GM12864 (cell line): ENCODE data around the gene CCL19.

Source experiments
- DNase-seq: peaks from one replicate; pipeline ENCODE4 v3.0.0-alpha.2; 2011; ENCODE audit warnings: low read depth
- H3K4me3 ChIP-seq: 2 replicates; pipeline ENCODE4 v1.5.1; 2011; ENCODE audit warnings: mild to moderate bottlenecking, low read depth, low read length, control low read depth
- TF ChIP-seq, protein P1 (sequence below): IDR thresholded peaks from 2 replicates; pipeline ENCODE4 v1.5.1; 2011; ENCODE audit warnings: low read depth, mild to moderate bottlenecking, moderate library complexity, low read length, control low read depth, inconsistent platforms; ENCODE audit errors: missing control alignments

Gene CCL19

GRCh38 chr9:34693560-34693959 is 2.5 kb upstream of the CCL19 start:
- TF ChIP-seq, protein P1, sequence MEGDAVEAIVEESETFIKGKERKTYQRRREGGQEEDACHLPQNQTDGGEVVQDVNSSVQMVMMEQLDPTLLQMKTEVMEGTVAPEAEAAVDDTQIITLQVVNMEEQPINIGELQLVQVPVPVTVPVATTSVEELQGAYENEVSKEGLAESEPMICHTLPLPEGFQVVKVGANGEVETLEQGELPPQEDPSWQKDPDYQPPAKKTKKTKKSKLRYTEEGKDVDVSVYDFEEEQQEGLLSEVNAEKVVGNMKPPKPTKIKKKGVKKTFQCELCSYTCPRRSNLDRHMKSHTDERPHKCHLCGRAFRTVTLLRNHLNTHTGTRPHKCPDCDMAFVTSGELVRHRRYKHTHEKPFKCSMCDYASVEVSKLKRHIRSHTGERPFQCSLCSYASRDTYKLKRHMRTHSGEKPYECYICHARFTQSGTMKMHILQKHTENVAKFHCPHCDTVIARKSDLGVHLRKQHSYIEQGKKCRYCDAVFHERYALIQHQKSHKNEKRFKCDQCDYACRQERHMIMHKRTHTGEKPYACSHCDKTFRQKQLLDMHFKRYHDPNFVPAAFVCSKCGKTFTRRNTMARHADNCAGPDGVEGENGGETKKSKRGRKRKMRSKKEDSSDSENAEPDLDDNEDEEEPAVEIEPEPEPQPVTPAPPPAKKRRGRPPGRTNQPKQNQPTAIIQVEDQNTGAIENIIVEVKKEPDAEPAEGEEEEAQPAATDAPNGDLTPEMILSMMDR, result no peak
- DNase-seq, result no peak
- H3K4me3 ChIP-seq, result no peak overlapping the region

DNA sequence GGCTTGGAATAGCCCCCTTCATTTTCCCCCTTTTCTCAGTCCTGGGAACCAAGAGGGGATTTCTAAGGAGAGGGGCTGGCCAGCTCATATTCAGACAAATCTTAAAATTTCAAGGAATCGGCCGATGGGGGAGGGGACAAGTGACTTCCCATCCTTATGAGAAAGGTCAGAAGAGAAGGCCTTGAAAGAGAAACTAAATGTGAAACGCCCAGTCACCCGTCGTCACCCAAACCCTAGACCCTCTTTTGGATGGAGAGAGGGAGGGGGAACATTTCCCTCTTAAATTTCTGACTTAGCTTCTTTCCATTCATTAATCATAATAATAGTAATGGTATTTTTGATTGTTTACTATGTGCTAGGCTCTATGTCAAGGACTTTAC is 850 bp upstream of the CCL19 start:
- H3K4me3 ChIP-seq, result no peak overlapping the region
- TF ChIP-seq, protein P1, result no peak
- DNase-seq, result no peak

- DNase-seq, result no peak
- H3K4me3 ChIP-seq, result no peak overlapping the region
- TF ChIP-seq, protein P1, result no peak
Measured at GRCh38 chr9:34689512-34689911, 1.6 kb downstream of the CCL19 start.

- no peak for DNase-seq
- TF ChIP-seq, protein P1, result no peak
- no peak overlapping the region for H3K4me3 ChIP-seq
Measured at GRCh38 chr9:34689116-34689470, 2.0 kb downstream of the CCL19 start.

DNA sequence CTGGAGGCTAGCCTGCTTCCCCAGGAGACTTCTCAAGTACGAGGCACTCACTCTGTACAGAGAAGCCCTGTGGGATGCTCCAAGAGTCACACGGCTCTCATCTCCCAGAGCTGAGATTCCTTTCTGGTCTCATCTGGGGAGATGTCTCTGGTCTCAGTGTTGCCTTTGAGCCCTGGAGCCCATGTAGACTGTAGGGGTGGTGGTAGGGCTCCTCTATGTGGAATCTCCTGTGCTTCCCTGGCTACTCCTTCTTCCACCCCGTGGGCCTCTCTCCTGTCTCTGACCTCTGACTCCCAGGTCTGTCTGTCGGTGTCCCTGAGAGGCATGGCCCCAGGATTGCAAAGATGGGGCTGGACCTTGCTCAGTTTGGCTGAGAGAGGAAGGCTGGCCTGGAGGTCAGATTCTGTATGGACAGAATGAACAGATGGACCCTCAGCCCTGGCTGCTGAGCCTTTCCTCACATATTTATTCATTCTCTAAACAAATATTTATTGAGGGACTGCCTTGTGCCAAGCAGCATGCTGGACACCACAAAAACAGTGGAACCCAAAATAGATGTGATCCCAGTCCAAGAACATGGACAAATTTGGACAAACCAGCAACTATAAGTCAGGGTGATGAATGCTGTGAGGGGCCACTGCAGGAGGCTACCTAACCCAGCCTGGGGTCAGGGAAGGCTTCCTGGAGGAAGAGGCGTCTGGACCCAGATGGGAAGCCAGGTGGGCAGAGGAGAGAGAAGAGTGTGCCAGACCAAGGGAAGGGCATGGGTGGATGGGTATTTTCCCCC is 2.6 kb downstream of the CCL19 start:
- TF ChIP-seq, protein P1, result no peak
- DNase-seq, result no peak

GRCh38 chr9:34687276-34688030 is 3.6 kb downstream of the CCL19 start:
- TF ChIP-seq, protein P1, result no peak
- H3K4me3 ChIP-seq, result no peak overlapping the region
- DNase-seq, result no peak

More for the DNA sequence above, 2.6 kb downstream of the CCL19 start:
- H3K4me3 ChIP-seq, result no peak overlapping the region
